ENCODE data around the gene EGFL7. TPM values are rescaled to one million over a fixed set of nuclear protein-coding genes. Genes with fewer than 3 reads are reported as not detected.

Gene EGFL7
- total RNA-seq, 2 donors from 2014 or later, result 31.5 to 34.0 TPM

- 94% methylated on average over 13 to 35 of the region's 35 CpGs for WGBS, 2 experiments (ENCODE audit: insufficient coverage in 1 of 2, insufficient read length in 1 of 2)
- DNase-seq, result no peak
- Mint-ChIP-seq H3K4me1 (peaks cover 3% of the 10 kb centered on the region), H3K27ac (no peak overlapping the region), H3K36me3 (ENCODE audit: low read depth) (peaks cover 3% of the 10 kb centered on the region), H3K9me3 (no peaks in the 10 kb centered on the region), H3K4me3 (no peak overlapping the region), H3K27me3 (ENCODE audit: insufficient read depth) (no peaks in the 10 kb centered on the region)
- no peaks in the 10 kb centered on the region for H3K27me3 ChIP-seq (ENCODE audit: control insufficient read depth, insufficient read depth, low read length, poor library complexity, severe bottlenecking)
- TF ChIP-seq CTCF (conservative IDR thresholded peaks at IDR 0.05), result no peak
- H3K9me3 ChIP-seq (ENCODE audit: control insufficient read depth, low read length), result no peaks in the 10 kb centered on the region
- peaks cover 5% of the 10 kb centered on the region for H3K36me3 ChIP-seq (ENCODE audit: control insufficient read depth, insufficient read depth, low read length)
- H3K4me1 ChIP-seq (ENCODE audit: control insufficient read depth, insufficient read depth, low read length), result no peaks in the 10 kb centered on the region
- H3K9ac ChIP-seq (ENCODE audit: extremely low read depth, low read length, poor library complexity, severe bottlenecking), result no peak overlapping the region
- peak overlapping the region; percentile 32 for H3K27ac ChIP-seq (ENCODE audit: low read depth, low read length)
- no peak overlapping the region for H3K4me3 ChIP-seq (ENCODE audit: low read length)
Observed at GRCh38 chr9:136673088-136673974, 10.6 kb downstream of the EGFL7 start.

- H3K27me3 Mint-ChIP-seq (ENCODE audit: insufficient read depth), result no peaks in the 10 kb centered on the region
- no peaks in the 10 kb centered on the region for H3K4me1 ChIP-seq (ENCODE audit: control insufficient read depth, insufficient read depth, low read length)
- no peaks in the 10 kb centered on the region for H3K9me3 Mint-ChIP-seq
- H3K4me1 Mint-ChIP-seq, result peaks cover 3% of the 10 kb centered on the region
- no peak overlapping the region for H3K4me3 ChIP-seq (ENCODE audit: low read length)
- H3K36me3 ChIP-seq (ENCODE audit: control insufficient read depth, insufficient read depth, low read length), result peaks cover 5% of the 10 kb centered on the region
- H3K9ac ChIP-seq (ENCODE audit: extremely low read depth, low read length, poor library complexity, severe bottlenecking), result no peak overlapping the region
- DNase-seq, result no peak
- no peak overlapping the region for H3K27ac Mint-ChIP-seq
- H3K4me3 Mint-ChIP-seq, result no peak overlapping the region
- H3K27me3 ChIP-seq (ENCODE audit: control insufficient read depth, insufficient read depth, low read length, poor library complexity, severe bottlenecking), result no peaks in the 10 kb centered on the region
- H3K36me3 Mint-ChIP-seq (ENCODE audit: low read depth), result peaks cover 3% of the 10 kb centered on the region
- no peaks in the 10 kb centered on the region for H3K9me3 ChIP-seq (ENCODE audit: control insufficient read depth, low read length)
- WGBS, 2 experiments (ENCODE audit: insufficient coverage in 1 of 2, insufficient read length in 1 of 2), result 89 to 95% methylated on average over 14 to 26 of the region's 26 CpGs
- H3K27ac ChIP-seq (ENCODE audit: low read depth, low read length), result no peak overlapping the region
- TF ChIP-seq CTCF (conservative IDR thresholded peaks at IDR 0.05), result no peak
Observed at GRCh38 chr9:136673975-136674785, 11.5 kb downstream of the EGFL7 start.

GRCh38 chr9:136674786-136675349 lies 12.2 kb downstream of the EGFL7 start:
- H3K27ac ChIP-seq (ENCODE audit: low read depth, low read length), result no peak overlapping the region
- Mint-ChIP-seq H3K36me3 (ENCODE audit: low read depth) (peaks cover 3% of the 10 kb centered on the region), H3K27me3 (ENCODE audit: insufficient read depth) (no peaks in the 10 kb centered on the region), H3K4me1 (peaks cover 3% of the 10 kb centered on the region), H3K27ac (peak overlapping the region; percentile 77), H3K4me3 (no peak overlapping the region), H3K9me3 (no peaks in the 10 kb centered on the region)
- H3K9ac ChIP-seq (ENCODE audit: extremely low read depth, low read length, poor library complexity, severe bottlenecking), result no peak overlapping the region
- no peaks in the 10 kb centered on the region for H3K4me1 ChIP-seq (ENCODE audit: control insufficient read depth, insufficient read depth, low read length)
- H3K27me3 ChIP-seq (ENCODE audit: control insufficient read depth, insufficient read depth, low read length, poor library complexity, severe bottlenecking), result no peaks in the 10 kb centered on the region
- no peak for TF ChIP-seq CTCF (conservative IDR thresholded peaks at IDR 0.05)
- H3K4me3 ChIP-seq (ENCODE audit: low read length), result no peak overlapping the region
- H3K9me3 ChIP-seq (ENCODE audit: control insufficient read depth, low read length), result no peaks in the 10 kb centered on the region
- 72 to 80% methylated on average over 3 to 11 of the region's 11 CpGs for WGBS, 2 experiments (ENCODE audit: insufficient coverage in 1 of 2, insufficient read length in 1 of 2)
- peaks cover 5% of the 10 kb centered on the region for H3K36me3 ChIP-seq (ENCODE audit: control insufficient read depth, insufficient read depth, low read length)
- DNase-seq, result peak; percentile 81
